Karpas-422 (cell line): ENCODE data around the gene NID1. TPM values are rescaled to one million over a fixed set of nuclear protein-coding genes. Genes with fewer than 3 reads are reported as not detected.
A peak's percentile ranks its signal among the peaks of the same experiment; 100 is the strongest.
"Not testable (repeated sequence)": the region's sequence is repeated elsewhere in the genome, so short reads cannot be mapped to it uniquely, and the experiment has no call there.

Source experiments
- DNase-seq: peaks from one replicate; pipeline ENCODE4 v3.0.0-alpha.2; 2015
- H2AFZ ChIP-seq: fragments of 200-600 bp; sonication (generic); 2 replicates; pipeline ENCODE4 v1.6.1; 2014; ENCODE audit warnings: antibody characterized with exemption, low read length, mixed read lengths
- H3K27ac ChIP-seq: fragments of 200-600 bp; sonication (generic); 2 replicates; pipeline ENCODE4 v1.5.1; 2014; ENCODE audit warnings: mild to moderate bottlenecking, low read length, moderate library complexity
- H3K27me3 ChIP-seq: fragments of 200-600 bp; sonication (generic); 2 replicates; pipeline ENCODE4 v1.6.1; 2014; ENCODE audit warnings: low read length, mixed read lengths
- H3K36me3 ChIP-seq: fragments of 200-600 bp; sonication (generic); 2 replicates; pipeline ENCODE4 v1.6.1; 2014; ENCODE audit warnings: low read length, mixed read lengths; ENCODE audit not compliant: insufficient read depth
- H3K4me1 ChIP-seq: fragments of 200-600 bp; sonication (generic); 2 replicates; pipeline ENCODE4 v1.6.1; 2014; ENCODE audit warnings: mild to moderate bottlenecking, low read length, mixed read lengths
- H3K4me2 ChIP-seq: fragments of 200-600 bp; sonication (generic); 2 replicates; pipeline ENCODE4 v1.6.1; 2014; ENCODE audit warnings: low read length, low read depth, mild to moderate bottlenecking; ENCODE audit not compliant: poor library complexity, severe bottlenecking
- H3K4me3 ChIP-seq: fragments of 200-600 bp; sonication (generic); 2 replicates; pipeline ENCODE4 v1.5.1; 2014; ENCODE audit warnings: mild to moderate bottlenecking, antibody characterized with exemption, low read length, mixed read lengths
- H3K79me2 ChIP-seq: fragments of 200-600 bp; sonication (generic); 2 replicates; pipeline ENCODE4 v1.6.1; 2014; ENCODE audit warnings: mild to moderate bottlenecking, low read length, mixed read lengths
- H3K9ac ChIP-seq: fragments of 200-600 bp; sonication (generic); 2 replicates; pipeline ENCODE4 v1.6.0; 2014; ENCODE audit warnings: low read length
- H3K9me2 ChIP-seq: fragments of 200-600 bp; sonication (generic), shearing (Covaris generic); replicated peaks from 2 replicates; pipeline ENCODE4 v1.6.0; 2014; ENCODE audit warnings: mild to moderate bottlenecking, low read length, moderate library complexity; ENCODE audit not compliant: insufficient read depth
- H3K9me3 ChIP-seq: fragments of 300-700, 200-600 bp; sonication (generic); 2 replicates; pipeline ENCODE4 v1.6.1; 2014; ENCODE audit warnings: low read length, mixed read lengths
- H4K20me1 ChIP-seq: fragments of 200-600 bp; sonication (generic); 2 replicates; pipeline ENCODE4 v1.6.1; 2014; ENCODE audit warnings: mild to moderate bottlenecking, antibody characterized with exemption, low read length, low read depth; ENCODE audit not compliant: insufficient read depth
- total RNA-seq: library from RNA; depleted of rRNA; stranded (reverse); fragments of >200 nt; shearing (Covaris generic); gene quantifications from 2 replicates; pipeline ENCODE4 v1.2.3, GENCODE V29; 2014; ENCODE audit warnings: low replicate concordance

Gene NID1
- total RNA-seq, 1 experiment from 2014 or later, result not detected

DNA sequence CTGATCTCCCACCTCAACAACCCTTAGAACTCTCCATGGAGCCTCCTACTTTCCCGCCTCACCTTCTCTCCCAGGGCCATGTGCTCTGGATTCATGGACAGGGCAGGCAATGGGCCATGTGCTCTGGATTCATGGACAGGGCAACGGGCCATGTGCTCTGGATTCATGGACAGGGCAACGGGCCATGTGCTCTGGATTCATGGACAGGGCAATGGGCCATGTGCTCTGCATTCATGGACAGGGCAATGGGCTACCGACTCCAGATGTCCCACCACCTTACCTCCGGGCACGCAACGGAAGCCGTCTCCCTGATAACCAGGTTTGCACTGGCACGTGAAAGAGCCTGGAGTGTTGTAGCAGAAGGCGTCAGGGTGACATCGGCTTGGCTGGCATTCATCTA is 53.2 kb downstream of the NID1 start:
- Histone ChIP-seq H3K4me1 (no peaks in the 10 kb centered on the region), H3K36me3 (no peaks in the 10 kb centered on the region), H3K9ac (no peak overlapping the region), H3K9me3 (no peaks in the 10 kb centered on the region), H3K27me3 (no peaks in the 10 kb centered on the region), H3K27ac (no peak overlapping the region), H3K4me3 (no peak overlapping the region), H3K4me2 (no peak overlapping the region), H2AFZ (no peak overlapping the region), H4K20me1 (no peaks in the 10 kb centered on the region), H3K9me2 (no peaks in the 10 kb centered on the region), H3K79me2 (no peaks in the 10 kb centered on the region)
- no peak for DNase-seq

DNA sequence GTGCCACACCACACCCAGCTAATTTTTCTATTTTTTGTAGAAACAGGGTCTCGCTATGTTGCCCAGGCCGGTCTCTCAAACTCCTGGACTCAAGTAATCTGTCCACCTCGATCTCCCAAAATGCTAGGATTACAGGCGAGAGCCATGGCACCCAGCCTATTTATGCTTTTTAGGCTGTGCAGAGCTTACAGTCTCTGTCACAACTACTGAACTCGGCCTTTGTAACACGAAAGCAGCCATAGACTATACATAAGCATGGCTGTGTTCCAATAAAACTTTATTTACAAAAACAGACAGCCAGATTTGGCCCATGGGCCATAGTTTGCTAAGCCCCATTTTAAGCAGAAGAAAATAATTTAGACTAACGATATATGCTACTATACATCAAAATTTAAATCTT is 54.4 kb downstream of the NID1 start:
- Histone ChIP-seq H2AFZ (no peak overlapping the region), H3K4me3 (no peak overlapping the region), H3K79me2 (no peaks in the 10 kb centered on the region), H3K9me3 (no peaks in the 10 kb centered on the region), H3K9me2 (no peaks in the 10 kb centered on the region), H3K9ac (no peak overlapping the region), H3K27ac (no peak overlapping the region), H3K36me3 (no peaks in the 10 kb centered on the region), H3K27me3 (no peaks in the 10 kb centered on the region), H3K4me1 (no peaks in the 10 kb centered on the region), H4K20me1 (no peaks in the 10 kb centered on the region), H3K4me2 (no peak overlapping the region)
- no peak for DNase-seq

- Histone ChIP-seq H3K9me3 (no peaks in the 10 kb centered on the region), H2AFZ (no peak overlapping the region), H3K79me2 (no peaks in the 10 kb centered on the region), H4K20me1 (no peaks in the 10 kb centered on the region), H3K27me3 (no peaks in the 10 kb centered on the region), H3K4me2 (no peak overlapping the region), H3K27ac (no peak overlapping the region), H3K9ac (no peak overlapping the region), H3K4me1 (no peaks in the 10 kb centered on the region), H3K36me3 (no peaks in the 10 kb centered on the region), H3K4me3 (no peak overlapping the region), H3K9me2 (no peaks in the 10 kb centered on the region)
- DNase-seq, result no peak
These were observed 55.0 kb downstream of the NID1 start for GRCh38 chr1:236009857-236010256.

GRCh38 chr1:236009191-236009590 is 55.7 kb downstream of the NID1 start:
- no peak overlapping the region for H3K27ac ChIP-seq
- no peaks in the 10 kb centered on the region for H3K36me3 ChIP-seq
- no peaks in the 10 kb centered on the region for H3K9me2 ChIP-seq
- H3K79me2 ChIP-seq, result no peaks in the 10 kb centered on the region
- H3K4me2 ChIP-seq, result no peak overlapping the region
- H4K20me1 ChIP-seq, result no peaks in the 10 kb centered on the region
- H3K4me3 ChIP-seq, result no peak overlapping the region
- H3K27me3 ChIP-seq, result no peaks in the 10 kb centered on the region
- H3K9ac ChIP-seq, result no peak overlapping the region
- no peaks in the 10 kb centered on the region for H3K9me3 ChIP-seq
- DNase-seq, result no peak
- no peaks in the 10 kb centered on the region for H3K4me1 ChIP-seq
- no peak overlapping the region for H2AFZ ChIP-seq

- Histone ChIP-seq H3K9me3 (no peaks in the 10 kb centered on the region), H3K4me2 (no peak overlapping the region), H3K4me3 (no peak overlapping the region), H3K4me1 (no peaks in the 10 kb centered on the region), H3K27me3 (no peaks in the 10 kb centered on the region), H3K9me2 (no peaks in the 10 kb centered on the region), H4K20me1 (no peaks in the 10 kb centered on the region), H3K27ac (no peak overlapping the region), H3K9ac (no peak overlapping the region), H2AFZ (no peak overlapping the region), H3K79me2 (no peaks in the 10 kb centered on the region), H3K36me3 (no peaks in the 10 kb centered on the region)
- DNase-seq, result no peak
These were observed 57.1 kb downstream of the NID1 start for GRCh38 chr1:236007781-236008180.

GRCh38 chr1:236003058-236003457 is 61.8 kb downstream of the NID1 start:
- H3K4me3 ChIP-seq, H3K4me2 ChIP-seq, H3K27ac ChIP-seq, H3K9ac ChIP-seq, H2AFZ ChIP-seq, H4K20me1 ChIP-seq, H3K4me1 ChIP-seq, H3K79me2 ChIP-seq, H3K36me3 ChIP-seq, DNase-seq, H3K9me2 ChIP-seq, H3K9me3 ChIP-seq, H3K27me3 ChIP-seq: not testable (repeated sequence)

- no peaks in the 10 kb centered on the region for H3K4me1 ChIP-seq
- no peak overlapping the region for H3K27ac ChIP-seq
- no peak overlapping the region for H2AFZ ChIP-seq
- H3K9me2 ChIP-seq, result no peaks in the 10 kb centered on the region
- H3K9me3 ChIP-seq, result no peaks in the 10 kb centered on the region
- H3K9ac ChIP-seq, result no peak overlapping the region
- no peak overlapping the region for H3K4me3 ChIP-seq
- no peaks in the 10 kb centered on the region for H3K36me3 ChIP-seq
- H3K4me2 ChIP-seq, result no peak overlapping the region
- no peaks in the 10 kb centered on the region for H4K20me1 ChIP-seq
- no peaks in the 10 kb centered on the region for H3K27me3 ChIP-seq
- no peaks in the 10 kb centered on the region for H3K79me2 ChIP-seq
- peak; percentile 31 for DNase-seq
These were observed 62.3 kb downstream of the NID1 start for GRCh38 chr1:236002572-236002971.

DNA sequence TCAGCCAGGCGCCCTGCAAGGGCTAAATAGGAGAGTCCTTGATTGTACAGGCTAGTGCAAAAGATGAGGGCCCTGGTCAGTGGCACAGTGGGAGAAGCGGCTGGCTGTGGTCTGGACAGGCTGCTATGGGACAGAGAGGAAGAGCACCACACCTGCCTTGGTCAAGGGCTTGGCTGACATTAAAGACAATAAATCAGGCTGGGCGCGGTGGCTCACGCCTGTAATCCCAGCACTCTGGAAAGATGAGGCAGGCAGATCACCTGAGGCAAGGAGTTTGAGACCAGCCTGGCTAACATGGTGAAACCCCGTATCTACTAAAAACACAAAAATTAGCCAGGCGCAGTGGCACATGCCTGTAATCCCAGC is 62.9 kb downstream of the NID1 start:
- no peak overlapping the region for H3K9ac ChIP-seq
- no peak overlapping the region for H3K4me3 ChIP-seq
- H3K4me2 ChIP-seq, result no peak overlapping the region
- no peaks in the 10 kb centered on the region for H3K36me3 ChIP-seq
- no peaks in the 10 kb centered on the region for H4K20me1 ChIP-seq
- no peaks in the 10 kb centered on the region for H3K9me2 ChIP-seq
- DNase-seq, result peak; percentile 26
- H3K27me3 ChIP-seq, result no peaks in the 10 kb centered on the region
- H2AFZ ChIP-seq, result no peak overlapping the region
- no peak overlapping the region for H3K27ac ChIP-seq
- H3K4me1 ChIP-seq, result no peaks in the 10 kb centered on the region
- no peaks in the 10 kb centered on the region for H3K9me3 ChIP-seq
- no peaks in the 10 kb centered on the region for H3K79me2 ChIP-seq

- H3K79me2 ChIP-seq, result no peaks in the 10 kb centered on the region
- no peaks in the 10 kb centered on the region for H3K36me3 ChIP-seq
- H3K27ac ChIP-seq, result no peak overlapping the region
- no peak overlapping the region for H3K9ac ChIP-seq
- H2AFZ ChIP-seq, result no peak overlapping the region
- H3K27me3 ChIP-seq, result no peaks in the 10 kb centered on the region
- H3K4me3 ChIP-seq, result no peak overlapping the region
- H3K4me2 ChIP-seq, result no peak overlapping the region
- H3K9me3 ChIP-seq, result no peaks in the 10 kb centered on the region
- no peaks in the 10 kb centered on the region for H4K20me1 ChIP-seq
- H3K9me2 ChIP-seq, result no peaks in the 10 kb centered on the region
- no peak for DNase-seq
- no peaks in the 10 kb centered on the region for H3K4me1 ChIP-seq
These were observed 64.1 kb downstream of the NID1 start for GRCh38 chr1:236000781-236001180.
